ENCODE measurements around the gene FGFBP2. TPM values are rescaled to one million over a fixed set of nuclear protein-coding genes. Genes with fewer than 3 reads are reported as not detected.
"Not testable (repeated sequence)": the region's sequence is repeated elsewhere in the genome, so short reads cannot be mapped to it uniquely, and the experiment has no call there.

FGFBP2 gene
- total RNA-seq, 1 donor = 84.5 TPM

DNA sequence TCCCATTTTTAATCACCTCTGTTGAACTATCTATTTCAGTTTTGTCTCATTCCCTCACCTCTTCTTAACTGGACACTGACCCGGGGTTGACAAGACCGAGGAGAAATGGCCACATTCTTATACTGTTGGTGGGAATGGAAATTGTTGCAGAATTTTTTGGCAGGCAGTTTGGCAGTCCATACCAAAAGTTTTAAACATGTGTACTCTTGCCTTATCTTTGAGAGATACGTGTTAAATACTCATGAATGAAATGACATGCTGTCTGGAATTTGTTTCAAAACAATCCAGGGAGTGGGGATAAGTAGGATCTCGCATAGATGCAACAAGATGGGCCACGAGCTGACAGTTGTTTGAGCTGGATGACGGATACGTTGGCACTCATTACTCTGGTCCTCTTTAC lies 36.5 kb downstream of the FGFBP2 start:
- Histone ChIP-seq H3K9me3 (ENCODE audit: low read depth, low read length) (no peaks in the 10 kb centered on the region), H3K4me3 (ENCODE audit: low read length) (no peak overlapping the region), H3K4me1 (ENCODE audit: insufficient read depth, low read length) (no peaks in the 10 kb centered on the region), H3K27me3 (ENCODE audit: insufficient read depth, low read length) (no peaks in the 10 kb centered on the region)

DNA sequence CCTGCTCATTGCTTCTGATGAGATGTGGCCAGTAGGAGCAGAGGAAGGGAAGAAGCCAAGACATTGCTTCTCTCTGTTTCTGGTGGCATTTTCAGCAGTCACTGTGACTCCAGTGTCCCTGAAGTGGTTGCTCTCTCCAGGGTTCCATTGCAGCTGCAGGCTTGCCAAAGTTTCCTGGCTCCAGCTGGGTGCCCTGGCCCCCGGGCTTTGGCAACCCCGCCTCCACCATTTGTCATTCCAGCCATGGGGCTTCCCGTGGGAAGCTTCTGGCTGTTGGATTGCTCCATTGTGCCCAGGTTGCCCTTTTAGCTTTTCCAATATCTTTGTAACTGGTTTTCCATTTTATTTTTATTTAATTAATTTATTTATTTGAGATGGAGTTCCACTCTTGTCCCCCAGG lies 37.1 kb downstream of the FGFBP2 start:
- Histone ChIP-seq H3K27me3 (ENCODE audit: insufficient read depth, low read length) (no peaks in the 10 kb centered on the region), H3K4me1 (ENCODE audit: insufficient read depth, low read length) (no peaks in the 10 kb centered on the region), H3K4me3 (ENCODE audit: low read length) (no peak overlapping the region), H3K9me3 (ENCODE audit: low read depth, low read length) (no peaks in the 10 kb centered on the region)

DNA sequence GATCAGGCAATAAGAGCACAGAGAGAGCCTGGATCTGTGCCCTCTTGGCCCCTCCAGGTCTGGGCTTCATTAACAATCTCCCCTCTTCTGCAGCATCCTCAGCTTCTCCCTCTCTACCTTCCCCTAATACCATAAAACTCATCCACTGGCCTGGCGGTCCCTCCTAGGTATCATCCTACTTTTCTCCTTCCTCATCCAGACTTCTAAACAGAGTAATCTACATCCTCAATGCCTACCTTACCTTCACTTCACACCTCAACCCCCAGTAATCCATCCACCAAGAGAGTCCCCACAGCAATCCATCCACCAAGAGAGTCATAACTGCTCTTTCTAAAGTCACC lies 41.4 kb downstream of the FGFBP2 start:
- Histone ChIP-seq H3K4me3 (ENCODE audit: low read length) (no peak overlapping the region), H3K27me3 (ENCODE audit: insufficient read depth, low read length) (peaks cover 3% of the 10 kb centered on the region), H3K9me3 (ENCODE audit: low read depth, low read length) (no peaks in the 10 kb centered on the region), H3K4me1 (ENCODE audit: insufficient read depth, low read length) (no peaks in the 10 kb centered on the region)

DNA sequence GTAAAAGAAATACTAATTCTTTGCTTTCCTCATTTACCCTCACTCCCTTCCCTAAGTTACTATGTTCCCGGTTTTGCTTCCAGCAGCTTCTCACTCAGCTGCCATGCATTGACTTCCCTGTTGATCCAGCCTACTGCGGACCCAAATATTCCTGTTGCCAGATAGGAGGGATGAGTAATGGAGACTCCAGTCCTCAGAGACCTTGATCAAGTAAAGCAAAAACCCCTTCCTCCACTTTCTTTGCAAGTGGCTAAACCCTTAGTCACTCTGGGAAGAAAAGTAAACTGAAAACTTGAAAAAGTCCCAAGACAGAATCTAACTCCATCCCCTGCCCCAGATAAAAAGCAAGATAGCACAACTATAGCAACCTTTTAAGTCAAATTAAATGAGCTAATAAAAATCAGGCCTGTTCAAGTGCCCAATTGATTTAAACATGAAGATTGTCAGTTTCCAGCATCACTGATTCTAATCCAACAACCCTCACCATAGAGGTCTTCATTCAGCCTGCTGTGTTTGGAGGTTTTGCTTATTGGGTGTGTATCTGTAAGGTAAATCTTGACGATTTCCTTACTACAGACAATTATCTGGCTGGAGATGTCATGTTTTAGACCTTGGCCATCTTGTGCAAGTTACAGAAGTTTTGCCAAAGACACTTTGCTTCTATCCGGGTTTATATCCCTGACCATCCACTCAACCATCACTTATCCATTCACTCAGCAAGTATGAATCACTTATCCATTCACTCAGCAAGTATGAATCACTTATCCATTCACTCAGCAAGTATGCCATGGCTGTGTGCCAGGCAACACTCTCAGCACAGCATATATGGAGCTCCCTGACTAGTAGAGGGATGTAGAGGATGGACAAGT lies 42.0 kb downstream of the FGFBP2 start:
- H3K4me1 ChIP-seq (ENCODE audit: insufficient read depth, low read length) = no peaks in the 10 kb centered on the region

DNA sequence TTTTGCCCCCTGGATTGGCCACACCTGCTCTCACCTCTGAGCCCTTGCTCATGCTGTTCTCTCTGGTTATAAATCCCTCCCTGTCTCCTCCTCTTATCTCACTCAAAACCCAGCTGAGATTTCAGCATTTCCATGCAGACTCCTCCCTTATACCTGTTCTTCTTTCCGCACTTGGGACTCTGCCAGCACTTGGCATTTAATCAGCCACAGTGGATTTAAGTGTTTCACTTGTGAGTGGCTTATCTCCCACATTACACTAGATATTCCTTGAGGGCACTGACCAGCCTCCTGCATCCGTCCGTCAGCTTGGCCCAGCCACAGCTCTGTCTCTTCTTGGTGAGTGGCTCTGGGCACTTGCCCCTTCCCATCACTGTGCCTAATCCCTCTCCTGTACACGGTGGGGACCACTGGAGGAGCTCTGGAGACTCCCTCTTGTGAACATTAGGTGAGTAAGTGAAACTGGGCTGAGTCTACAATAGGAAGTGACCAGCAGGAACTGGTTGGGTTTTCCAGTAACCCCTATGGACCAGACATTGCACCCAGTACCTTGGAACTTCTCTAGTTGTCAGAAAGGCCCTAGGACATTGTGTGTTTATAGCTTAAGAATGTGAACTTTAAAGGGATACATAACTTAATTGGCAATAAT lies 44.4 kb downstream of the FGFBP2 start:
- no peak overlapping the region for H3K4me3 ChIP-seq (ENCODE audit: low read length)
- H3K27me3 ChIP-seq (ENCODE audit: insufficient read depth, low read length) = peaks cover 3% of the 10 kb centered on the region
- no peaks in the 10 kb centered on the region for H3K9me3 ChIP-seq (ENCODE audit: low read depth, low read length)
- no peaks in the 10 kb centered on the region for H3K4me1 ChIP-seq (ENCODE audit: insufficient read depth, low read length)

More for the DNA sequence above, 42.0 kb downstream of the FGFBP2 start:
- Histone ChIP-seq H3K4me3 (ENCODE audit: low read length) (no peak overlapping the region), H3K27me3 (ENCODE audit: insufficient read depth, low read length) (peaks cover 3% of the 10 kb centered on the region), H3K9me3 (ENCODE audit: low read depth, low read length) (no peaks in the 10 kb centered on the region)

DNA sequence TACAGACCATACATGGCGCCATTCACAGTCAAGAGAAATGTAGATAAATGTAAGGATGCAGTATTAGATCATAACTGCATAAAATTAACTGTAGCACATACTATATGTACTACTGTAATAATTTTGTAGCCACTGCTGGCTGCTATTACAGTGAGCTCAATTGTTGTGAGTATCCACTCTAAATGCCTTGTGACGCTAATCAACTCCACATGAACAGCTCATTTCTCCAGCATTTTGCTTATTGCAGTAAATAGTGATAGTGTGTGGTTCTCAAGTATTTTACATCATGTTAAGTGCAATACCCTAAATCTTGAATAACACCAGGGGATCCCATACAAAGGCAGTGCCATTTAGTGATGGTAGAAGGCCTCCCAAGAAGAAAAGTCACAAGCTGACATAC lies 45.7 kb downstream of the FGFBP2 start:
- peaks cover 3% of the 10 kb centered on the region for H3K27me3 ChIP-seq (ENCODE audit: insufficient read depth, low read length)
- H3K4me1 ChIP-seq (ENCODE audit: insufficient read depth, low read length) = no peaks in the 10 kb centered on the region
- H3K4me3 ChIP-seq (ENCODE audit: low read length) = no peak overlapping the region
- no peaks in the 10 kb centered on the region for H3K9me3 ChIP-seq (ENCODE audit: low read depth, low read length)

DNA sequence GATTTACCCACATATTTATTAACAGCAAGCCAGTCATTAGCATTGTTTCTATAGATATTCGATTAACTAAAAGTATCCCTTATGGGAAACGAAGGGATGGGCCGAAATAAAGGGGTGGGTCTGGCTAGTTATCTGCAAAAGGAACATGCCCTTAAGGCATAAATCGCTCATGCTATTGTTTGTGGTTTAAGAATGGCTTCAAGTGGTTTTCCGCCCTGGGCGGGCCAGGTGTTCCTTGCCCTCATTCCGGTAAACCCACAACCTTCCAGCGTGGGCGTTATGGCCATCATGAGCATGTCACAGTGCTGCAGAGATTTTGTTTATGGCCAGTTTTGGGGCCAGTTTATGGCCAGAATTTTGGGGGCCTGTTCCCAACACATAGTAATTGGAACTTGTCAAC lies 46.6 kb downstream of the FGFBP2 start:
- not testable (repeated sequence) for H3K4me1 ChIP-seq (ENCODE audit: insufficient read depth, low read length); H3K9me3 ChIP-seq (ENCODE audit: low read depth, low read length); H3K27me3 ChIP-seq (ENCODE audit: insufficient read depth, low read length); H3K4me3 ChIP-seq (ENCODE audit: low read length)

DNA sequence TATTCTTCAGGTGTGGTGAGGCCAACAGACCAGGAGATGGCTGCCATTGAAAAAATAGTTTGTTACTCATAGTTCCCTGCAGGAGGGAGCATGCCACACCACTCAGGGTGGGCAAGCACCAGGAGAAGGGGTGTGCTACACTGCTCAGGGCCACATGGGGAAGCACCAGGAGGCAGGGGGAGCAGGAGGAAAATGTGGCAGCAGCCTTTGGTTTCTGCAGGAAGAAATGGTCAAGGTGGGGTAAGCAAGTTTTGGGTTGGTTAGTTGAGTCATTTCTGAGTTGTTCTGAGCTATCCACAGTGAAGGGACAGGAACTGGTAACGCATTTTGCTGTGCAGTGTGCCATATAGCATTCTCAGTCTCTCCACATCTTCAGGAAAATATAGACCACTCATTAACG lies 48.2 kb downstream of the FGFBP2 start:
- no peaks in the 10 kb centered on the region for H3K4me1 ChIP-seq (ENCODE audit: insufficient read depth, low read length)
- no peaks in the 10 kb centered on the region for H3K27me3 ChIP-seq (ENCODE audit: insufficient read depth, low read length)
- no peak overlapping the region for H3K4me3 ChIP-seq (ENCODE audit: low read length)
- no peaks in the 10 kb centered on the region for H3K9me3 ChIP-seq (ENCODE audit: low read depth, low read length)

DNA sequence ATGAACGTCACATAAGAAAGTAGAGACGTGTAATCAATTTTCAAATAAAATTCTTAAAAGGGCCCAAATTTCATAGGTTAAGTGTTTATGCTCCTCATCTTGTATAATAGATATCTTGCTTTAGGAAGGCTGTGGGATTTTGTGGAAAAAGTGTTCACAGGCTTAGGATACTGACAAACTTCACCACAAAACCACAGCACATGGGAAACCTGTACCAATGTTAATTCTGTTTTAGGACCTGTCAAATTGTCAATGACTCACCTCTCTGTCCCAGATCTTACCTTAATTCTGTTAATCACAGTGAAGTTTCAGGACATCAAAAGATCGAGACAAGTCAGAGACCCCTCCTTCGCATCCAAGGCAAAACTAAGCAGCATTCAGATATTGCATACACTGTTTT lies 48.7 kb downstream of the FGFBP2 start:
- Histone ChIP-seq H3K27me3 (ENCODE audit: insufficient read depth, low read length) (no peaks in the 10 kb centered on the region), H3K4me3 (ENCODE audit: low read length) (no peak overlapping the region), H3K4me1 (ENCODE audit: insufficient read depth, low read length) (no peaks in the 10 kb centered on the region), H3K9me3 (ENCODE audit: low read depth, low read length) (no peaks in the 10 kb centered on the region)

DNA sequence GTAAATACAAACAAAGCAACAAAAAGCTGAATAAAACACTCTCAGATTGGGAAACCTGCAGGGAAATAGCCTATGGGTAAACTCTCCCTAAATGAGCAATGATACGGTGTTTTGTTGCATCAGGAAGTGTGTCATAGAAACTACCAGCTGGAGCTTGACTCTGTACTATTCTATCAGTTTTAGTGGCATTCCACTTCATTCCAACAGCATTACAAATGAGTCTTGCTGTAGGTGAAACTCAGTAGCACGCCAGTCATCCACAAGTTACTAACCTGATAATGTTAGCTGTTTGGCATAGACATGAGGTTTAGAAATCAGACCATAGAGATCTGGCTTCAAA lies 49.4 kb downstream of the FGFBP2 start:
- Histone ChIP-seq H3K9me3 (ENCODE audit: low read depth, low read length) (no peaks in the 10 kb centered on the region), H3K4me3 (ENCODE audit: low read length) (no peak overlapping the region), H3K4me1 (ENCODE audit: insufficient read depth, low read length) (no peaks in the 10 kb centered on the region), H3K27me3 (ENCODE audit: insufficient read depth, low read length) (no peaks in the 10 kb centered on the region)

DNA sequence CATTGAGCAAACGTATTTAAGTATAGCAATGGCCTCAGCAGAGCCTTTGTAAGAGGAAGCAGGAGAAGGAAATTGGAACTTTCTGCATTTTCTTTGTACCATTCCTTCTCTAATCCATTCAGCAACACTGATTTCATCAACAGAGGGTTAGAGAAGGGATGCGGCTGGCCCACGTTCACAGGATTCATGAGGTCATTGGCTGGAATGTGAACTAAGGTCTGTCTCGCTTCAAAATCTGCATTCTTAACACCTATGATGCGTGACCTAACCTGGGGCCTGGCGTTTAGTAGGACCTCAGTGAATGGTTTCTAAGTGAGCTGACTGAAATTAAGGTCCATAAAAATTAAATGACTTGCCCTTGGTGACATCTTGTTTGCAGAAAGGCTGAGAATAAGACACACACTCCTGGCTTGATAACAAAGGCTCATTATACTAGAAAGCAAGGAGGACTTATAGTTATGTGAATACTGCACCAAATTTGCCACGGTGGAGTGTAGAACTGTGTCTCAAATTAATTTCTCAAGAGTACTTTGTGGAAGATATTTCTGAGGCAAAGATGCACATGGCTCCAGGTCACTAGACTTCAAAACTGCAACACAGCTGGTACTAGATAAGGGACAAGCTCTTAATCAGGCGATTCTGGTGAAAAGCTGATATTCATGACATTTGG lies 49.9 kb downstream of the FGFBP2 start:
- Histone ChIP-seq H3K27me3 (ENCODE audit: insufficient read depth, low read length) (no peaks in the 10 kb centered on the region), H3K4me1 (ENCODE audit: insufficient read depth, low read length) (no peaks in the 10 kb centered on the region), H3K4me3 (ENCODE audit: low read length) (no peak overlapping the region), H3K9me3 (ENCODE audit: low read depth, low read length) (no peaks in the 10 kb centered on the region)

DNA sequence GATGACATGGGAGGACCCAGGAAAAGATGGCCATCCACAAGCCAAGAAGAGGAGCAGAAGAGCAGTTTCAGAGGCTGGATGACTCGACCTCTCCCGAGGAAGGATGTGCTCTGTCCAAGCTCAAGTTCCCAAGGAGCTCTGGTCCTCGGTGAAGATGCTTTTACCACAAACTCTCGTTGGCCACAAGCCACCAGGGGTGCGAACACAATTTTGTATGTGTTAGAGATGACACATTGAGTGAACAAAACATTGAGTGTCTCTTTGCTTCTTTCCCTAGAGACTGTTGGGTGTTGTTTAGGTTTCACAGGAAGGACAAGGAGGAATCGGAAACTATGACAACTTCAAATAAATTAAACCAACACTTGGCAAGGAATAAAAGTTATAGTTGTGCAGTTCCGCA lies 50.7 kb downstream of the FGFBP2 start:
- Histone ChIP-seq H3K27me3 (ENCODE audit: insufficient read depth, low read length) (no peaks in the 10 kb centered on the region), H3K9me3 (ENCODE audit: low read depth, low read length) (no peaks in the 10 kb centered on the region), H3K4me3 (ENCODE audit: low read length) (no peak overlapping the region), H3K4me1 (ENCODE audit: insufficient read depth, low read length) (no peaks in the 10 kb centered on the region)

Other genes starting within 250 kb of the FGFBP2 start
- gene CD38, start 184.8 kb downstream of the FGFBP2 start, total RNA-seq = 7.5 TPM
- gene FGFBP1, start 24.4 kb downstream of the FGFBP2 start, total RNA-seq = not detected
- 0.31 TPM for gene PROM1, start 120.8 kb upstream of the FGFBP2 start, total RNA-seq